Measurements from ENCODE around the gene LMO2.

The LMO2 gene

GRCh38 chr11:33904102-33904501, 12.2 kb upstream of the LMO2 start:
- DNase-seq (ENCODE audit: low spot score) (no peak), ATAC-seq (ENCODE audit: low read depth) (no peak)
- H3K4me1 ChIP-seq (ENCODE audit: insufficient read depth, poor library complexity, severe bottlenecking): peaks cover 4% of the 10 kb centered on the region
- no peaks in the 10 kb centered on the region for H3K36me3 ChIP-seq (ENCODE audit: low read depth)
- H3K27ac ChIP-seq (ENCODE audit: poor library complexity, severe bottlenecking): no peak overlapping the region
- TF ChIP-seq CTCF (IDR thresholded peaks at IDR 0.05; ENCODE audit: poor library complexity, severe bottlenecking): no peak
- no peaks in the 10 kb centered on the region for H3K9me3 ChIP-seq (ENCODE audit: severe bottlenecking)
- no peaks in the 10 kb centered on the region for H3K27me3 ChIP-seq (ENCODE audit: insufficient read depth, poor library complexity, severe bottlenecking)
- no peak overlapping the region for H3K4me3 ChIP-seq (ENCODE audit: severe bottlenecking)

- Histone ChIP-seq H3K27ac (ENCODE audit: poor library complexity, severe bottlenecking) (no peak overlapping the region), H3K4me1 (ENCODE audit: insufficient read depth, poor library complexity, severe bottlenecking) (peaks cover 15% of the 10 kb centered on the region), H3K36me3 (ENCODE audit: low read depth) (no peaks in the 10 kb centered on the region), H3K27me3 (ENCODE audit: insufficient read depth, poor library complexity, severe bottlenecking) (no peaks in the 10 kb centered on the region), H3K4me3 (ENCODE audit: severe bottlenecking) (no peak overlapping the region), H3K9me3 (ENCODE audit: severe bottlenecking) (no peaks in the 10 kb centered on the region)
- DNase-seq (ENCODE audit: low spot score) (no peak), ATAC-seq (ENCODE audit: low read depth) (no peak)
- no peak for TF ChIP-seq CTCF (IDR thresholded peaks at IDR 0.05; ENCODE audit: poor library complexity, severe bottlenecking)
These were observed 8.4 kb upstream of the LMO2 start for GRCh38 chr11:33900159-33900840.

GRCh38 chr11:33899400-33900037, 7.6 kb upstream of the LMO2 start:
- no peaks in the 10 kb centered on the region for H3K36me3 ChIP-seq (ENCODE audit: low read depth)
- TF ChIP-seq CTCF (IDR thresholded peaks at IDR 0.05; ENCODE audit: poor library complexity, severe bottlenecking): no peak
- H3K27me3 ChIP-seq (ENCODE audit: insufficient read depth, poor library complexity, severe bottlenecking): no peaks in the 10 kb centered on the region
- no peaks in the 10 kb centered on the region for H3K9me3 ChIP-seq (ENCODE audit: severe bottlenecking)
- H3K4me3 ChIP-seq (ENCODE audit: severe bottlenecking): no peak overlapping the region
- H3K4me1 ChIP-seq (ENCODE audit: insufficient read depth, poor library complexity, severe bottlenecking): peaks cover 16% of the 10 kb centered on the region
- DNase-seq (ENCODE audit: low spot score) (no peak), ATAC-seq (ENCODE audit: low read depth) (peak; percentile 69; the same call in 2 of the 3 replicates)
- no peak overlapping the region for H3K27ac ChIP-seq (ENCODE audit: poor library complexity, severe bottlenecking)

GRCh38 chr11:33898957-33899356, 7.1 kb upstream of the LMO2 start:
- DNase-seq (ENCODE audit: low spot score) (no peak), ATAC-seq (ENCODE audit: low read depth) (no peak)
- Histone ChIP-seq H3K27ac (ENCODE audit: poor library complexity, severe bottlenecking) (no peak overlapping the region), H3K4me3 (ENCODE audit: severe bottlenecking) (no peak overlapping the region), H3K4me1 (ENCODE audit: insufficient read depth, poor library complexity, severe bottlenecking) (peaks cover 16% of the 10 kb centered on the region), H3K27me3 (ENCODE audit: insufficient read depth, poor library complexity, severe bottlenecking) (no peaks in the 10 kb centered on the region), H3K36me3 (ENCODE audit: low read depth) (no peaks in the 10 kb centered on the region), H3K9me3 (ENCODE audit: severe bottlenecking) (no peaks in the 10 kb centered on the region)
- TF ChIP-seq CTCF (IDR thresholded peaks at IDR 0.05; ENCODE audit: poor library complexity, severe bottlenecking): no peak
